ENCODE data around the gene NDUFB2.
"Not testable (repeated sequence)": the region's sequence is repeated elsewhere in the genome, so short reads cannot be mapped to it uniquely, and the experiment has no call there.

Gene NDUFB2

GRCh38 chr7:140743255-140743654 is 46.7 kb downstream of the NDUFB2 start:
- DNase-seq (ENCODE audit: low read depth), result not testable (repeated sequence)

GRCh38 chr7:140744005-140744404 is 47.5 kb downstream of the NDUFB2 start:
- DNase-seq (ENCODE audit: low read depth), result no peak

DNA sequence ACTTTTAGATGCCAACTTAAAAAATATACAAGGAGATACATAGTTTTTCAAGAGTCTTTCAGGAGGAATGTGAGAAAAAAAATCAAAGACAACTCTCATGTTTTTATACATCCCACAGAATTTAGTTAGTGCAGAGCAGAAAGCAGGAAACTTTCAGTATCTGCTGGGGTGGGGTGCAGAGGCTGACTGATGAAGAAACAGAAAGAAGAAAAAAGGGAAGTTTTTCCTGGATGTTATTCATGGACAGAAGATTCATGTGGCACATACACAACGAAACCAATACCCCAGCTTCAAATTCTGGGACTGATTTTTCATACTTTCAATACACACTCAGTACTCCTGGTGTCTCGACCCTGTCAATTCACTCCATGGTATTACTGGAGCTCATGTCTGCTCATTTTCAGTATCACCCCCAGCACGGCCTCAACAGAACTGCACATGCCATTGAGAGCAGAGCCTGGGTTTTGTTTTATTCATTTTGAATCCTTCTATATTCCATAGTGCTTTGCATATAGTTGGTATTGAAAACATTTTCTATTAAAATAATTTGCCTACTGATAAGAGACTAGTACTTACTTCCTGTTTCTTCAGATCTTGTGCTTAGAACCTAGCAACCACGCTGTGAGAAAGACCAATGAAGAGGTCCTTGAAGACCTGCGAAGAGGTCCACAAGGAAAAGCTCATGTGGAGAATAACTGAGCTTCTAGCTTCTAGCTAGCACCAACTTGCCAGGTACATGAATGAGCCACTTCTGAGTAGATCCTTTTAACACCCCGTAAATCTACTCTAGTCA is 49.0 kb downstream of the NDUFB2 start:
- no peak for DNase-seq (ENCODE audit: low read depth)

DNA sequence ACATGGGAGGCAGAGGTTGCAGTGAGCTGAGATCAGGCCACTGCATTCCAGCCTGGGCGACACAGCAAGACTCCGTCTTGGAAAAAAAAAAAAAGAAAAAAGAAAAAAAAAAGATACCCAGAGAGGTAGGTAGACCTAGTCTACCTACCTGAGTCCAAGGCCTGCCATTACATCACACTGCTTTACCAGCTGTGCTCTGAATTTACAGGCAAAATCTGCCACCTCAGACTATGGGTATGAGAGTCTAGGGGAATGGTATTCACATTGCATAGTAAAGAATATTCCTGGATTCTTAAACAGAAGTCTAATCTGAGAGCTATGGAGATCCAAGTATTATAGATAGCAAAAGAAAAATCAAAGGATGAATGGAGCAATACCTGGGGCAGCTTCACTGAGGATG is 50.2 kb downstream of the NDUFB2 start:
- DNase-seq (ENCODE audit: low read depth), result no peak

GRCh38 chr7:140752533-140752932 is 56.0 kb downstream of the NDUFB2 start:
- DNase-seq (ENCODE audit: low read depth), result no peak

GRCh38 chr7:140754506-140754905 is 58.0 kb downstream of the NDUFB2 start:
- no peak for DNase-seq (ENCODE audit: low read depth)

Measured in CMK (cell line).